SIG-M5 treated with dmso at 0.1 percent for 504 hours (cell line): Measurements from ENCODE around the gene OR52N4.
"Not testable (repeated sequence)": the region's sequence is repeated elsewhere in the genome, so short reads cannot be mapped to it uniquely, and the experiment has no call there.

Experiments used
- DNase-seq: peaks from one replicate; lab custom pipeline; 2025; ENCODE audit not compliant: unreplicated experiment; lab: John Stamatoyannopoulos, UW

Gene OR52N4

DNA sequence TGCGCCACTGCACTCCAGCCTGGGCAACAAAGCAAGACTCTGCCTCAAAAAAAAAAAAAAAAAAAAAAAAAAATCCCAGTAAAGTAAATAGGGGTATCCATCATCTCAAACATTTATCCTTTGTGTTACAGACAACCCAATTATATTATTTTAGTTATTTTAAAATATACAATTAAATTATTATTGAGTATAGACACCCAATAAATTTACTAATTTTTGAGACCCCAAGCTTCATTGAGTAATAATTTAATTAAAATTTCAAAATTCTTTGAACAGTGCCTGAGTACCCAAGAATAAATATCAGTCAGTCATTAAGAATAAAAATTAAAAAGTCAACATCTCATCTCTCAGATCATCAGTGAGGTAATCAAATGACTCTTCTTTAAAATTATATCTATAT, at the start of gene OR52N4:
OR52N4 (plus strand) TSS at position 301 of the 400 bp plus-strand sequence. CDS start 498 bp downstream, outside the sequence.
- no peak for DNase-seq

DNA sequence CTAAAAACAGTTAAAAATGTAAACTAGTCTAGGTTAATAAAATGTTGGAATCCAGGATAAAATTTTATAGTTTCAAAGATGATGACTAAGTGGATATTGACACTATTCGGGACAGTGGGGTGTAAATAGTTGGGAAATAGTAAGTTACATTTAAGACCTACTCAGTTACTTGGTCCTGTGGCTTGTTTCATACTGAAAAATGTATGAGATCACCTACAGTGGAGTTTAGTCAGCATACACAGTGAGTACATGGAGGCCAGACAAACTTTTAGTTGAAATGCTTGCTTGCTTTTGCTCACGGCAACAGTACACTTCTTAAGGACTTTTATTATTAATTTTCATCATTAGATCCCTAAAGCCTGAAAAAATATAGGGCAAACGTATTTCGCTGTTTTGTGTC, 48.4 kb upstream of the OR52N4 start:
- DNase-seq = no peak

DNA sequence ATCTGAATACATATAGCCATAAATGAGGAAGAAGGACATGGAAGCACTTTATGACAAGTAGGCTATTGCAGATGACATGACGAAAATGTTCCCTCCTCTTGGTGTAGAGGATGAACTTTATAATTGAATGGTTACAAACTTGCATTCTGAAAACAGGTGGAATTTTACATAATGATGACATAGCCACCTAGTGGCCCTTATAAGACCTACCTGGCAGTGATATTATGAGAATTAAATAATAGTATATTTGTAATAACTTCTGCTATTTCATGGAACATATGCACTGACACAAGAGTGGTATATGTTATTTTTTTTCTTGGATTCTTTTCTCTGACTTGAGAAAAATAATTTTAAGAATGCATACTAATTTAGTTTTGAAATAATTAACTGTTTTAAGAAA, 41.5 kb upstream of the OR52N4 start:
- no peak for DNase-seq

DNA sequence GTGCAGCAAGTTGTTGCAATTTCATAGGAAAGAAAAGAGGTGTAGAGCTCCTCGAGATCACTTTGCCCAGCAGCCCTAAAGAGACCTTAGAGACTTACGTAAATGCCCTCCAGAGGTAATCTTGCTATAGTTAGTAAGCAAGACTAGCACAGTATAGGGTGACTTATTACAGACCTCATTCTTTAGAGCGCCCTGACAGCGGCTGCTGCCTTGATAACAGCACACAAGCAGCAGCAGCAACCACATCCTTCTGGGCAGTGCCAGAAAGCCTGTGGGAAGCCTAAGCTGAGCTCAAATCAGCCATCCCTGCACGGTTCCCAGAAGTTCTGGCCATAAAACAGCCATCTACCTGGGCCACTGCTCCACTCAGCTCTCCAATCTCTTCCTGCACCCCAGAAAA, 40.3 kb upstream of the OR52N4 start:
- DNase-seq = no peak

DNA sequence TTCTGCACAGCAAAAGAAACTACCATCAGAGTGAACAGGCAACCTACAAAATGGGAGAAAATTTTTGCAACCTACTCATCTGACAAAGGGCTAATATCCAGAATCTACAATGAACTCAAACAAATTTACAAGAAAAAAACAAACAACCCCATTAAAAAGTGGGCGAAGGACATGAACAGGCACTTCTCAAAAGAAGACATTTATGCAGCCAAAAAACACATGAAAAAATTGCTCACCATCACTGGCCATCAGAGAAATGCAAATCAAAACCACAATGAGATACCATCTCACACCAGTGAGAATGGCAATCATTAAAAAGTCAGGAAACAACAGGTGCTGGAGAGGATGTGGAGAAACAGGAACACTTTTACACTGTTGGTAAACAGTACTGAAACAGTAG, 37.5 kb upstream of the OR52N4 start:
- not testable (repeated sequence) for DNase-seq

DNA sequence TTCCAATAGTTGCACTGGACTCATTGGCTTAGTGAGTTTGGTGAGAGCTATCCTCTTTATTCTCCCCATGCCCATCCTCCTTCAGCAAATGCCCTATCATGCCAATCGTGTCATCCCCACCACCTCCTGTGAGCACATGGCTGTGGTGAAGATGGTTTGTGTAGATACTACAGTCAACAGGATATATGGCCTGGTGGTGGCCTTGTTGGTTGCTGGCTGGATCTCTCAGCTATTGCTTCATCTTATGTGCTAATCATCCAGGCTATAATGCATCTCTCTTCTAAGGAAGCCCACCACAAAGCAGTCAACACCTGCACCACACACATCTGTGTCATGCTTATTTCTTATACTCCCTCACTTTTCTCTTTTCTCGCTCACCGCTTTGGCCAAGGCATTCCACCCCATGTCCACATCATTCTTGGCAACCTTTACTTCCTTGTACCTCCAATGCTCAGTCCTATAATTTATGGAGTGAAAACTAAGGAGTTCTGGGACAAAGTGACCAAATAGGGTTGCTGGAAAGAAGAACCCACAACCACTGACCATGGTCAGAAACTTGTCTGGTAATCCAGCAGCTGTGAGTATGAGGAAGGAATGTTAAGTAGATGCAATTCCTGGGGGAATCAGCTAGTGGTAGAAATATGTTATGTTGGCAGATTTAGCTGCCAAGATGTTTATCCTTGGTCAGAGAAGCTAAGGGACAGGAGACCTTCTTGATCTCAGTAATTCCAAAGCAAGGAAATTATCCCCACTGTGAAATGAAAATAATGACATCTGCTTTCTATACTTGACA, 34.1 kb upstream of the OR52N4 start:
- DNase-seq = no peak

DNA sequence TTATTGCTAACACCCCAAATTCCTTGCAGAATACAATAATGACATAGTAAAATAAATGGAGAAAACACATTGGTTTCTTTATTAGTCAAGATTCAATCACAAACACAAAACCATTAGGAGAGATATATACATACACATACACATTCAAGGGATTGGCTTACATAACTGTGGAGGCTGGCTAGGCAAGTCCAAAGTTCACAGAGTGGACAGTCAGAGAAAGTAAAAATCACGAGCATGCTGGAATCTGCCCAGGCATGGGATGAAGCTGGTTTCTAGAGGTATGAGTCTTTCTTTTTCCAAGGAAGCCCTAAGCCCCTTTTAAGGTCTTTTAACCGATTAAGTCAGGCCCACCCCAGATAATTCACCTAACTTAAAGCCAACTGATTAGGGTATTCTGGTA, 31.4 kb upstream of the OR52N4 start:
- DNase-seq = no peak

DNA sequence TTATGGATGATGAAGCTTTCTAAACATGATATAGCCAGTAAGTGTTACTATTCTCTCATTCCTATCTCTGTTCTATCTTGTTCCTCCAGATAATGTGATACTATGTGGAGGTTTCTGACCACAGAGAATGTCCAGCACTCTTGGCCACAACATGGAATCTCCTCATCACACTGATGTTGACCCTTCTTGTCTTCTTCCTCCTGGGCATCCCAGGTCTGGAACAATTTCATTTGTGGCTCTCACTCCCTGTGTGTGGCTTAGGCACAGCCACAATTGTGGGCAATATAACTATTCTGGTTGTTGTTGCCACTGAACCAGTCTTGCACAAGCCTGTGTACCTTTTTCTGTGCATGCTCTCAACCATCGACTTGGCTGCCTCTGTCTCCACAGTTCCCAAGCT, 27.7 kb upstream of the OR52N4 start:
- DNase-seq = no peak

DNA sequence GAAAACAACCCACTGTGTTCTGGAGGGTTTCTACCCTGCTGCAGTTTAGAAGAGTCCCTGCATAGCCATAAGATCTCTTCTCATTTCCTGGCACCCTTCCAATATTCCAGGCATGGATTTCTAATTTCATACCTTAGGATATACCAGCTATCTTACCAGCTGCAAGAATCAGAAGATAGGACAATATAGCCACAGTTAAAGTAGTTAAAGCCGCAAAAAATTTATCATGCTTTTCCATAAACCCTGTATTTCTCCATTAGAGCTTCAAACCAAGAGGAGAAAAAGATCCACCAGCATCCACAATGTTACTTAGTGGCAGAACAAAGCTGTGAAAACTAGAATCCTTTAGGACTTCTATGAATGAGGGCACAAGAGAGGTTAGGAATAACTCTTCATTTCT, 26.4 kb upstream of the OR52N4 start:
- no peak for DNase-seq

DNA sequence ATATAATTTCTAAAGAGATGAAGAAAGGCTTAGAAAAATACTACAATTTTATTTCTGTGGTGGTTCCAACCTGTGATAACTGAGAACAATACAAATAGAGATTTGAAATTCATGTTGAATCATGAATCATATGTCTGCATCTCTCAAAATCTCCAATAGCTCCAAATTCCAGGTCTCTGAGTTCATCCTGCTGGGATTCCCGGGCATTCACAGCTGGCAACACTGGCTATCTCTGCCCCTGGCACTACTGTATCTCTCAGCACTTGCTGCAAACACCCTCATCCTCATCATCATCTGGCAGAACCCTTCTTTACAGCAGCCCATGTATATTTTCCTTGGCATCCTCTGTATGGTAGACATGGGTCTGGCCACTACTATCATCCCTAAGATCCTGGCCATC, 17.6 kb upstream of the OR52N4 start, which contains the start of gene OR56B1:
OR56B1 (plus strand) TSS at position 53 of the 400 bp plus-strand sequence; CDS start at position 122, 69 bp downstream.
- DNase-seq = no peak

DNA sequence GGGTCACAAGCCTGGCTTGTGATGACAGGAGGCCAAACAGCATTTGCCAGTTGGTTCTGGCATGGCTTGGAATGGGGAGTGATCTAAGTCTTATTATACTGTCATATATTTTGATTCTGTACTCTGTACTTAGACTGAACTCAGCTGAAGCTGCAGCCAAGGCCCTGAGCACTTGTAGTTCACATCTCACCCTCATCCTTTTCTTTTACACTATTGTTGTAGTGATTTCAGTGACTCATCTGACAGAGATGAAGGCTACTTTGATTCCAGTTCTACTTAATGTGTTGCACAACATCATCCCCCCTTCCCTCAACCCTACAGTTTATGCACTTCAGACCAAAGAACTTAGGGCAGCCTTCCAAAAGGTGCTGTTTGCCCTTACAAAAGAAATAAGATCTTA, 17.0 kb upstream of the OR52N4 start:
- no peak for DNase-seq

DNA sequence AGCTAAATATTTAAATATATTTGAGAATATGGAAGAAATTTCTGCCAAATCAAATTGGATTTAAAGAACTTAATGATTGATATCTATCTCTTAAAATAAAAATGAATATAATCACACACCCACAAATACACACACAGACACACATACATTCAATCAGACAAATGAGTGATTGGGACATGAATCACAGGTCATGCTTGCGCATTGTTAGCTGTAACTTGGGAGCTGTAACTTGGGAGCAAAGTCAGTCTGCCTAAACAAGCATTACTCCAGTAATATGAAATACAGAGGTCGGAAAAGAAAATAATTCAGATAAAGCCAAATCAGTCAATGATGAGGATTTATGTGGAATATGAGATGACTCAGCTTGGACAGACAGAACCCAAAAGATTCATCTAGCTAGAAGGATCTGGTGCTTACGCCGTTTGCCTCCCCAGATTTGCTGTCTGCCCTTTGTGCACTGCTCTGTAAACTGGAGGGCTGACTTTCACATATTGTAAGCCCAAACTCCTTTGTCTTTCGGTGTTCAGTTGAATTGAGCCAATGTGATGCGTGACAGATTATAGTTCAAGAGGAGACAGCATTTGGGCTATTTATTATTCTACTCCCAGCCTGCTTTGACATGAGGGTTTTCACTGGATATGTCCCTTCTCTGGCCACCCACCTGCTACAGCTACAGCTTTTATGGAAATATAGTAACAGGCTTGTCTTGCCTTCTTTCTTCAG, 16.2 kb upstream of the OR52N4 start:
- no peak for DNase-seq

DNA sequence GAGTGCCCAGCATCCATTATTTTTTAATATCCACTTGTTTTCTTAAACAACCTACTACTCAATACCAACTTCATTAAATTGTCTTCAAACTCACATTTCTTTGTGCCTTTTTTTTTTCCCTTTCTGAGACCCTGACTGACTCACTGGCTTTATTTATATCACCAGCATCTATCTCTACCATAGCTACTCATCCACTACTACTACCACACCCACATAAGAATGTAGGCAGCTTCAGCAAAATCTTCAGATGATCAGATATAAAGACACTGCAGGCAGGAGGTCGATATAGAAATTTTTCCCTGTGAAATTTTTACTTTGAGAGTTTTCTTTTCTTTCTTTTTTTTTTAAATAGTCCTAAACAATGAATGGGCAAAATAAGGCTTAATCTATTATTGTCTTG, 15.6 kb upstream of the OR52N4 start:
- no peak for DNase-seq

DNA sequence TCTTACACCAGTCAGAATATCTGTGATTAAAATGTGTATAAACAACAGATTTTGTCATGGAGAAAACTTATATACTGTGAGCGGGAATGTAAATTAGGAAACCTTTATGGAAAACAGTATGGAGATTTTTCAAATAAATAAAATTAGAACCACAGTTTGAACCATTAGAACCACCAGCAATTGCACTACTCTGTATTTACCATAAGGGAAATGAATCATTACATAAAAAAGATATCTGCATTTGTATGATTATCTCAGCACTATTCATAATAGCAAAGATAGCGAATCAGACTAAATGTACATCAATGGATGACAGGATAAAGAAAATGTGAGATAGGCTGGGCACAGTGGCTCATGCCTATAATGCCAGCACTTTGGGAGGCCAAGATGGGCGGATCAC, 7.4 kb upstream of the OR52N4 start:
- no peak for DNase-seq

DNA sequence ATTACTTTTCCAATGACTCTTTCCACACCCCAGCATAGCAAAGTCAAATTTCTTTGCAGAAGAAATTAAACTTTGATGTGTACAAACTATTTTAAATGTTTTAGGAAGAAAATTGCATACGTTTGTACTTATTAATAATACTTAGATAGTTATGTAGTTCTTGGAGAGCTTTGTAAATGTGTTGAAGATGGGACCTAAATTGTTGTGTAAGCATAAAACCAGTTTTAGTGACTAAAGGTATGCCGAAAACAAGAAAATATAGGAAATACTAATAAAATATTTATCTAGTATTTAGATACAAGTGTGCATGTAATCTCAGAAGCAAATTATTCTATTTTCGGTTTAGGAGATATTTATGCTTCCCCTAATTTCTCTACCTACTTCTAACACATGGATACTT, 4.2 kb upstream of the OR52N4 start:
- DNase-seq = no peak

DNA sequence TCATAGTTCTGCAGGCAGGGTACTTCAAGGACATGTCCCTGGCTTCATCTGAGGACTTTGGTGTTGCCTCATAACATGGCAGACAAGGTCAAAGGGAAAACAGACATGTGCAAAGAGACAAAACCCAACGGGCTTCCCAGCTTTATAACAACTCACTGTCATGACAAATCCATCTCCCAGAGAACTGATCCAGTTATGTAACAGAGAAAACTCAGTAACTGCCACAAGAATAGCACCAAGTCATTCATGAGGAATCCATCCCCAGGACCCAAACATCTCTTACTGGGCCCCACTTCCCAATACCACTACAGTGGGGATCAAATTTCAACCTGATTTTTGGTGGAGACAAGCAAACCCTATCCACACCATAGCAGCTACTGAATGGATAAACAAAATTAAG, 13.0 kb downstream of the OR52N4 start:
- DNase-seq = no peak

DNA sequence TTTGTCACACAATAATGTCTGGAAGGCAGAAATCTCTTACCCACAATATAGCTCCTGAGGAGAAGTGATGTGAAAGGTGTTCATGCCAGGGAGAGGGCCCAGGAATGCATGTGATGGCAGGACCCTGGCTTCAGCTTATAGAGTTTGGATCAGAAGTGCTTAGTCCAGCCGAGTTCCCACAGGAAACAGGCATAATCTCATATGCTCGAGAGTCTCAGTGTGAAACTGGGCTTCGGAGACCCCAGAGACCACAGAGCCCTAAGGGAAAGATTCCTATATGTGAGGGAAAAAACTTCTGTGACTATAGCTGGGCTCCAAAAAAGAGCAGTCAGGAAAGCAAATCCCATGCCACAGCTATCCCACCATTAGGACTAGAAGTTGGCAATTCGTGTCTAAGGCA, 29.2 kb downstream of the OR52N4 start, which contains the start of gene OR52N5:
OR52N5 (minus strand) TSS at position 101 of the 400 bp plus-strand sequence. CDS start 4,721 bp downstream, outside the sequence.
- no peak for DNase-seq

DNA sequence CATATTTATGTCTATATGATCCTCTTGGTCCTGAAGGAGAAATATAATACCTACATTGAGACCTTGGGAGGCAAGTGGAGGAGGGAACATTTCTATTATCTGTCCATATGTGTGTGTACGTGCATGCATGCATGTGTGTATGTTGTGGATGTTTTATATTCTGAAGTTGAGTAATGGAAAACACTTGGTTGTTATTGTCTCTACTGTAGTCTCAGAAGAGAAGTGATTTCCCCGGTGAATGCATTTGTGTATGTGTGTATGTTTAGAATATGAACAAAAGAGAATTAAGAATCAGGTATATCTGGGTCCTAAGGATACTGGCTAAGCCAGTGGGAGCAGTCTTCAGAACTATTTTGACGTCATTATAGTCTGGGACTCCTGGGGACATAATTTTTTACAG, 37.1 kb downstream of the OR52N4 start, which contains the start of gene OR52N1:
OR52N1 (minus strand) TSS at position 101 of the 400 bp plus-strand sequence. CDS start 2,449 bp downstream, outside the sequence.
- DNase-seq = no peak

DNA sequence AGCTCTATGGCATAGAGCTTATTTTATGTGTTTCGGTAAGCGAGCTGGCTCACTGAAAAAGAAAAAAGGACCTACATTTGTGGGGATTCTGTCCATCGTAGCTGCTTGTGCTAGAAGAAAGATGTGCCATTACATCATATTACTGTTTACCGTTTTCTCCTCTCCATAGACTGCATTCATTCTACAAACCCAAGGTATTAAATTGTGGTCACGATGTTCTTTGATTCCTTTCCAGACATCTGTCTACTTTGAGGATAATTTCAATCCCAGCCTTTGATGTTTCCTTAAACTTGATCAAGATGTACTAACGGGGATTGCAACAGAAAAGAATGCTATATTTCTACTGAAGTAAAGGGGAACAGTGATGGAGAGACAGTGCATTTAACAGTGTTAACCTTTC, 42.5 kb downstream of the OR52N4 start:
- DNase-seq = no peak

DNA sequence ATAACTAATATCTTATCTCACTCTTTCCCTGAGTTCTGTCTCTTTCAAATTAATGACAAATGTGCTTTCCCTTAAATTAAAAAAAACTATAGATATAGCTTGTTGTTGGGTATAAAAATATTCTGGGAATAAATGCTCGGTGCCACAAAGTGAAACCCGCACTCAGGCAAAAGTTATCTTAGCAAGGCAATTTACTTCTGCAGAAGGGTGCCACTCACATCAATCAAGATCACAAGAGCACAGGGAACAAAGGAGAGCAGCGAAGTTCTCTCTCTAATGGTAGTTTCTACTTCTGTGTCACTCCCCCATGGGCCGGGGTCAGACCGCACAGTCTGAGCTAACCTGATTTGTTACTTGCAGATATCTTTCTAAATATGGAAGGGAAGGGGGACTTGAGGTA, 49.9 kb downstream of the OR52N4 start:
- no peak for DNase-seq
